ENCODE results near the gene SRCAP. TPM values are rescaled to one million over a fixed set of nuclear protein-coding genes. Genes with fewer than 3 reads are reported as not detected.

SRCAP gene
- total and polyA plus RNA-seq, 2 of the 8 experiments (the other 6 are each of a cell fraction or from before 2014, with no cell fraction given): 5.5 to 54.3 TPM

GRCh38 chr16:30711712-30712111 is 12.7 kb downstream of the SRCAP start (continued):
- TF ChIP-seq ATF2 (IDR thresholded peaks at IDR 0.05; ENCODE audit: low read length) (no peak), POLR2AphosphoS5 (IDR thresholded peaks at IDR 0.05; ENCODE audit: low read depth, low read length) (no peak), EGR1 (IDR thresholded peaks at IDR 0.05; ENCODE audit: borderline replicate concordance, low read depth, low read length) (no peak), TAF7 (optimal IDR thresholded peaks at IDR 0.05; ENCODE audit: borderline replicate concordance, low read depth, low read length) (no peak)

All from H1 (cell line).